Measurements from ENCODE around the gene LRRN3.

DNA sequence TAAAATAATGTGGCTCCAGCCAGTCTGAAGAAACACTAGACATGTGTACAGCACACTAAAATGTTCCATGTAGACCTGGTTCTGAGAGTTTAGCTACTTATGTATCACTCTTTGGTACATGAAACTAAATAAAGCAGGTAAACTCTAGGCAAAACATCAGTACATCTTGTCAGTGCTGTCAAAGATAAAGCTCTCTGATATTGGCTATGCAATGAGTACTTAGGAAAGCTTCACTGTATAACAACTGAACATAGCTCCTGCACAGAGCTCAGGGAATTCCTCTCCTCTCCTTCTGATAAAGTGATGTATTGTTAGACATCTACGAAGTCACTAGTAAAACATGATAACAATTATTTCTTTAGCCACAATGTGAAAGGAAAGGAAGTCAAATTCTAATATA is 3.5 kb downstream of the LRRN3 start:
- TF ChIP-seq, protein P1, sequence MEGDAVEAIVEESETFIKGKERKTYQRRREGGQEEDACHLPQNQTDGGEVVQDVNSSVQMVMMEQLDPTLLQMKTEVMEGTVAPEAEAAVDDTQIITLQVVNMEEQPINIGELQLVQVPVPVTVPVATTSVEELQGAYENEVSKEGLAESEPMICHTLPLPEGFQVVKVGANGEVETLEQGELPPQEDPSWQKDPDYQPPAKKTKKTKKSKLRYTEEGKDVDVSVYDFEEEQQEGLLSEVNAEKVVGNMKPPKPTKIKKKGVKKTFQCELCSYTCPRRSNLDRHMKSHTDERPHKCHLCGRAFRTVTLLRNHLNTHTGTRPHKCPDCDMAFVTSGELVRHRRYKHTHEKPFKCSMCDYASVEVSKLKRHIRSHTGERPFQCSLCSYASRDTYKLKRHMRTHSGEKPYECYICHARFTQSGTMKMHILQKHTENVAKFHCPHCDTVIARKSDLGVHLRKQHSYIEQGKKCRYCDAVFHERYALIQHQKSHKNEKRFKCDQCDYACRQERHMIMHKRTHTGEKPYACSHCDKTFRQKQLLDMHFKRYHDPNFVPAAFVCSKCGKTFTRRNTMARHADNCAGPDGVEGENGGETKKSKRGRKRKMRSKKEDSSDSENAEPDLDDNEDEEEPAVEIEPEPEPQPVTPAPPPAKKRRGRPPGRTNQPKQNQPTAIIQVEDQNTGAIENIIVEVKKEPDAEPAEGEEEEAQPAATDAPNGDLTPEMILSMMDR (conservative IDR thresholded peaks at IDR 0.05), result no peak
- no peak for TF ChIP-seq ZFX (IDR thresholded peaks at IDR 0.05)
